Hepatocyte (in vitro differentiated cells): ENCODE data around the gene DEDD2. TPM values are rescaled to one million over a fixed set of nuclear protein-coding genes. Genes with fewer than 3 reads are reported as not detected.

Source experiments
- DNase-seq: peaks from one replicate; pipeline ENCODE4 v3.0.0-alpha.2; 2016; ENCODE audit warnings: low spot score
- H2AFZ ChIP-seq: fragments of 200-600 bp; sonication (generic); 2 replicates; pipeline ENCODE4 v1.6.0; 2016; ENCODE audit warnings: antibody characterized with exemption, mild to moderate bottlenecking
- H3K27ac ChIP-seq: fragments of 200-600 bp; sonication (generic); 2 replicates; pipeline ENCODE4 v1.5.1; 2016; ENCODE audit warnings: mild to moderate bottlenecking
- H3K27me3 ChIP-seq: fragments of 200-600 bp; sonication (generic); 2 replicates; pipeline ENCODE4 v1.6.1; 2016
- H3K36me3 ChIP-seq: fragments of 200-600 bp; sonication (generic); replicated peaks from 2 replicates; pipeline ENCODE4 v1.5.1; 2016; ENCODE audit warnings: low read depth; ENCODE audit not compliant: insufficient read depth
- H3K4me1 ChIP-seq: fragments of 200-600 bp; sonication (generic); 2 replicates; pipeline ENCODE4 v1.5.1; 2016; ENCODE audit warnings: mild to moderate bottlenecking, moderate library complexity; ENCODE audit not compliant: insufficient read depth
- H3K4me2 ChIP-seq: fragments of 200-600 bp; sonication (generic); 2 replicates; pipeline ENCODE4 v1.6.0; 2016
- H3K4me3 ChIP-seq: fragments of 200-600 bp; sonication (generic); 2 replicates; pipeline ENCODE4 v1.5.1; 2016; ENCODE audit warnings: mild to moderate bottlenecking
- H3K79me2 ChIP-seq: fragments of 200-600 bp; sonication (generic); 2 replicates; pipeline ENCODE4 v1.6.0; 2017; ENCODE audit warnings: mild to moderate bottlenecking
- H3K9me2 ChIP-seq: fragments of 200-600 bp; sonication (generic); replicated peaks from 2 replicates; pipeline ENCODE4 v1.6.0; 2017; ENCODE audit warnings: mild to moderate bottlenecking; ENCODE audit not compliant: insufficient read depth
- H3K9me3 ChIP-seq: fragments of 200-600 bp; sonication (generic); 2 replicates; pipeline ENCODE4 v1.5.1; 2016; ENCODE audit warnings: low read depth, mild to moderate bottlenecking
- H4K20me1 ChIP-seq: fragments of 200-600 bp; sonication (generic); 2 replicates; pipeline ENCODE4 v1.6.0; 2016; ENCODE audit warnings: mild to moderate bottlenecking; ENCODE audit not compliant: insufficient read depth, poor library complexity, severe bottlenecking
- EZH2phosphoT487 ChIP-seq: fragments of 200-600 bp; sonication (generic); IDR thresholded peaks from one replicate; pipeline ENCODE4 v1.6.1; 2018; ENCODE audit warnings: antibody characterized with exemption, mild to moderate bottlenecking, low read depth, moderate library complexity; ENCODE audit not compliant: unreplicated experiment, severe bottlenecking
- WGBS: methylation state at CpG from one replicate; pipeline ENCODE4 v1.1.6; 2016; ENCODE audit warnings: low lambda C conversion rate; ENCODE audit errors: missing lambda C conversion rate; 5-methylcytosine and 5-hydroxymethylcytosine counted together
- polyA plus RNA-seq: library from polyadenylated mRNA; unstranded; fragments of >200 nt; fragmentation: Nextera tagmentation; extraction: Ambion mirVana; gene quantifications from 2 replicates; pipeline ENCODE4 v1.2.1, GENCODE V29; 2016
- total RNA-seq: library from RNA; depleted of rRNA; stranded (reverse); fragments of >200 nt; gene quantifications from 2 replicates; pipeline ENCODE4 v1.2.3, GENCODE V29; 2014
- TF ChIP-seq, protein P1 (sequence below): fragments of 200-600 bp; sonication (generic); IDR thresholded peaks from 2 replicates; pipeline ENCODE4 v1.5.1; 2016; ENCODE audit warnings: antibody characterized with exemption, mild to moderate bottlenecking; ENCODE audit not compliant: poor library complexity

The DEDD2 gene
- total and polyA plus RNA-seq, 2 experiments from 2014 or later: 34.2 to 37.8 TPM

DNA sequence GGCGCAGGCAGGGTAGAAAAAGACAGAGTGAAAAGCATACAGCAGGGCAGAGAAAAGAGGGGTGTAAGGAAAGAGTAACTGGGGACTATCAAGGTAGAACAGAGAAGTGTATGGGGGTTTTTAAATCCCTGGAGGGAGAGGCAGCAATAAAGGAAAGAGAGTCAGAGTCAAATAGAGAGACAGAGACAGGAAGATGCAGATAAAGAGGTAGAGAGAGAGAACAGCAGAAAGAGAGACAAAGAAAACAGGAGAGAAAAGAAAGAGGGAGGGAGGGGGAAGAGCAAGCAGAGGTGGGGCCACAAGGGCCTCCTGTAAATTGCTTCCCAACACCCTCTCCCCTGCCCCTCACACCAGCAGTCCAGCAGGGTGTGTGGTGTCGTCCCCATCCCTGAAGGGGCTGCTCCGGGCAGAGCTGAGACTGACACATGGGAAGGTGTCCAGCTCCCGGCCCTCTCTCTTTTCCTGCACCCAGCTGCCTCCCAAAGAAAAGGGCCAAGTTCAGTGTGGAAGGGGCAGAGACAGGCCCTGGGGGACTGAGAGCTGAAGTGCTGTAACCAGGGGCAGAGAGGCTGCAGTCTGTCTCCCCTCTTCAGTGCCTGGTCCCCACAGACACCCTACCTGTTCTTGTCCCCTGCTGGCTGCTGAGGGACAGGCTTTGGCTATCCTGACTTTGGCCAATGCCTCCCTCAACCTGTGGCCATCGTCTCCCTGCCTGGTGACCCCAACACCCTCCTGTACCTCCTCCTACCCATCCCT, 67.9 kb downstream of the DEDD2 start:
- no peak overlapping the region for H3K27ac ChIP-seq
- no peak for DNase-seq
- H3K4me1 ChIP-seq: no peaks in the 10 kb centered on the region
- H4K20me1 ChIP-seq: no peaks in the 10 kb centered on the region
- no peak for TF ChIP-seq EZH2phosphoT487
- TF ChIP-seq, protein P1, sequence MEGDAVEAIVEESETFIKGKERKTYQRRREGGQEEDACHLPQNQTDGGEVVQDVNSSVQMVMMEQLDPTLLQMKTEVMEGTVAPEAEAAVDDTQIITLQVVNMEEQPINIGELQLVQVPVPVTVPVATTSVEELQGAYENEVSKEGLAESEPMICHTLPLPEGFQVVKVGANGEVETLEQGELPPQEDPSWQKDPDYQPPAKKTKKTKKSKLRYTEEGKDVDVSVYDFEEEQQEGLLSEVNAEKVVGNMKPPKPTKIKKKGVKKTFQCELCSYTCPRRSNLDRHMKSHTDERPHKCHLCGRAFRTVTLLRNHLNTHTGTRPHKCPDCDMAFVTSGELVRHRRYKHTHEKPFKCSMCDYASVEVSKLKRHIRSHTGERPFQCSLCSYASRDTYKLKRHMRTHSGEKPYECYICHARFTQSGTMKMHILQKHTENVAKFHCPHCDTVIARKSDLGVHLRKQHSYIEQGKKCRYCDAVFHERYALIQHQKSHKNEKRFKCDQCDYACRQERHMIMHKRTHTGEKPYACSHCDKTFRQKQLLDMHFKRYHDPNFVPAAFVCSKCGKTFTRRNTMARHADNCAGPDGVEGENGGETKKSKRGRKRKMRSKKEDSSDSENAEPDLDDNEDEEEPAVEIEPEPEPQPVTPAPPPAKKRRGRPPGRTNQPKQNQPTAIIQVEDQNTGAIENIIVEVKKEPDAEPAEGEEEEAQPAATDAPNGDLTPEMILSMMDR: no peak
- peaks cover 42% of the 10 kb centered on the region for H3K27me3 ChIP-seq
- H3K9me2 ChIP-seq: no peaks in the 10 kb centered on the region
- no peaks in the 10 kb centered on the region for H3K9me3 ChIP-seq
- H2AFZ ChIP-seq: no peak overlapping the region
- whole genome bisulfite sequencing: 51% methylated on average over 5 of the region's 5 CpGs
- H3K4me2 ChIP-seq: no peak overlapping the region
- no peaks in the 10 kb centered on the region for H3K79me2 ChIP-seq
- H3K36me3 ChIP-seq: no peaks in the 10 kb centered on the region
- H3K4me3 ChIP-seq: no peak overlapping the region

Other genes with a start within 250 kb of the DEDD2 start
- gene ATP1A3, start 223.4 kb downstream of the DEDD2 start, total RNA-seq: 0.03 TPM in 1 of 2 replicates, not detected in the other
- 0.82 TPM in 1 of 2 replicates, not detected in the other for gene ATP1A3, start 223.4 kb downstream of the DEDD2 start, polyA plus RNA-seq
- gene GRIK5, start 147.5 kb downstream of the DEDD2 start, total RNA-seq: 0.60 and 0.92 TPM in 2 replicates
- 0.34 and 0.50 TPM in 2 replicates for gene GRIK5, start 147.5 kb downstream of the DEDD2 start, polyA plus RNA-seq
- 10.7 and 11.8 TPM in 2 replicates for gene ZNF574, start 141.5 kb downstream of the DEDD2 start, total RNA-seq
- 13.3 and 13.6 TPM in 2 replicates for gene ZNF574, start 141.5 kb downstream of the DEDD2 start, polyA plus RNA-seq
- gene POU2F2, start 85.2 kb downstream of the DEDD2 start, total RNA-seq: 0.16 TPM in 1 of 2 replicates, not detected in the other
- 0.15 and 0.52 TPM in 2 replicates for gene POU2F2, start 85.2 kb downstream of the DEDD2 start, polyA plus RNA-seq
- gene ZNF526, start 2.6 kb upstream of the DEDD2 start, total RNA-seq: 4.9 and 5.1 TPM in 2 replicates
- 8.6 and 9.7 TPM in 2 replicates for gene ZNF526, start 2.6 kb upstream of the DEDD2 start, polyA plus RNA-seq
- gene GSK3A, start 24.9 kb upstream of the DEDD2 start, total RNA-seq: 31.2 and 32.2 TPM in 2 replicates
- gene GSK3A, start 24.9 kb upstream of the DEDD2 start, polyA plus RNA-seq: 36.6 and 38.8 TPM in 2 replicates
- gene ERF, start 37.5 kb upstream of the DEDD2 start, total RNA-seq: 32.6 and 47.1 TPM in 2 replicates
- gene ERF, start 37.5 kb upstream of the DEDD2 start, polyA plus RNA-seq: 20.4 and 24.4 TPM in 2 replicates
- 14.3 and 17.4 TPM in 2 replicates for gene CIC, start 51.6 kb upstream of the DEDD2 start, total RNA-seq
- gene CIC, start 51.6 kb upstream of the DEDD2 start, polyA plus RNA-seq: 19.3 and 23.2 TPM in 2 replicates
- gene PRR19, start 84.5 kb upstream of the DEDD2 start, total RNA-seq: 0.24 and 2.2 TPM in 2 replicates
- 1.9 and 3.0 TPM in 2 replicates for gene PRR19, start 84.5 kb upstream of the DEDD2 start, polyA plus RNA-seq
- 46.1 and 70.6 TPM in 2 replicates for gene PAFAH1B3, start 84.9 kb upstream of the DEDD2 start, total RNA-seq
- gene PAFAH1B3, start 84.9 kb upstream of the DEDD2 start, polyA plus RNA-seq: 98.6 and 116 TPM in 2 replicates
- gene TMEM145, start 95.6 kb upstream of the DEDD2 start, total RNA-seq: 0.40 TPM in 1 of 2 replicates, not detected in the other
- gene TMEM145, start 95.6 kb upstream of the DEDD2 start, polyA plus RNA-seq: 0.58 TPM in 1 of 2 replicates, not detected in the other
- gene MEGF8, start 108.0 kb upstream of the DEDD2 start, total RNA-seq: 11.0 and 19.2 TPM in 2 replicates
- gene MEGF8, start 108.0 kb upstream of the DEDD2 start, polyA plus RNA-seq: 7.6 and 8.3 TPM in 2 replicates
- gene CNFN, start 172.6 kb upstream of the DEDD2 start, total RNA-seq: 0.93 TPM in 1 of 2 replicates, not detected in the other
- 8.3 and 8.8 TPM in 2 replicates for gene CNFN, start 172.6 kb upstream of the DEDD2 start, polyA plus RNA-seq
- 6.4 and 11.2 TPM in 2 replicates for gene LIPE, start 209.7 kb upstream of the DEDD2 start, total RNA-seq
- 5.4 and 7.1 TPM in 2 replicates for gene LIPE, start 209.7 kb upstream of the DEDD2 start, polyA plus RNA-seq
- gene CXCL17, start 225.3 kb upstream of the DEDD2 start, total RNA-seq: 4.4 and 6.7 TPM in 2 replicates
- gene CXCL17, start 225.3 kb upstream of the DEDD2 start, polyA plus RNA-seq: 15.3 and 16.7 TPM in 2 replicates